Sigmoid colon (tissue), 7 donors: ENCODE data around the gene ARAP3. TPM values are rescaled to one million over a fixed set of nuclear protein-coding genes. Genes with fewer than 3 reads are reported as not detected.

Experiments
- DNase-seq: peaks from one replicate; pipeline ENCODE4 v3.0.0-alpha.2; 2019
- H3K27ac ChIP-seq, 4 donors: fragments of 200-600 bp; sonication (generic); one replicate each; pipeline ENCODE4 v1.5.1; 2016 to 2019; ENCODE audit warnings: mild to moderate bottlenecking in 1 of 4
- H3K27me3 ChIP-seq, 3 donors: fragments of 200-600 bp; sonication (generic); one replicate each; pipeline ENCODE4 v1.5.1; 2019; ENCODE audit warnings: mild to moderate bottlenecking in 1 of 3
- H3K36me3 ChIP-seq, 4 donors: fragments of 200-600 bp; sonication (generic); one replicate each; pipeline ENCODE4 v1.5.1; 2016 to 2019
- H3K4me1 ChIP-seq, 4 donors: fragments of 200-600 bp; sonication (generic); one replicate each; pipeline ENCODE4 v1.5.1; 2017 to 2019
- H3K4me3 ChIP-seq, 4 donors: fragments of 200-600 bp; sonication (generic); one replicate each; pipeline ENCODE4 v1.5.1; 2017 to 2019; ENCODE audit warnings: mild to moderate bottlenecking in 2 of 4, moderate library complexity in 1 of 4
- H3K9me3 ChIP-seq, 4 donors: fragments of 200-600 bp in 3 of 4; sonication (generic) in 3 of 4; one replicate each; pipeline versions ENCODE4 v1.5.1 to v1.6.1; 2013 to 2019
- CTCF ChIP-seq, 4 experiments: fragments of 450-650 bp in 3 of 4; fragments of 200-600 bp in 1 of 4; IDR thresholded peaks; one replicate each; pipeline ENCODE4 v1.5.1; 2016 to 2019; ENCODE audit warnings: antibody characterized with exemption in 4 of 4, mild to moderate bottlenecking in 3 of 4, moderate library complexity in 2 of 4
- EP300 ChIP-seq, 4 donors: sonication (generic); formaldehyde crosslinking; IDR thresholded peaks; one replicate each; pipeline ENCODE4 v1.6.1; 2017; ENCODE audit warnings: antibody characterized with exemption in 4 of 4
- POLR2A ChIP-seq, 2 donors: fragments of 450-650 bp; IDR thresholded peaks; one replicate each; pipeline ENCODE4 v1.6.1; 2016; ENCODE audit warnings: antibody characterized with exemption in 2 of 2, mild to moderate bottlenecking in 2 of 2, moderate library complexity in 2 of 2
- POLR2AphosphoS5 ChIP-seq, 4 donors: sonication (generic); formaldehyde crosslinking; IDR thresholded peaks; one replicate each; pipeline ENCODE4 v1.6.1; 2017; ENCODE audit warnings: antibody characterized with exemption in 4 of 4
- WGBS, 2 donors: extraction: QIAGEN DNeasy Blood & Tissue Kit; methylation state at CpG; one replicate each; pipeline ENCODE4 v1.1.7; 2013; 5-methylcytosine and 5-hydroxymethylcytosine counted together
- intact Hi-C: fragments of 100-400 bp; cut with DNase I; formaldehyde crosslinking; loops from one replicate; pipeline ENCODE4 v1.15.1; 2023
- polyA plus RNA-seq, 3 donors: library from polyadenylated mRNA; stranded (reverse); fragments of 200-250 nt; gene quantifications; one replicate each; pipeline ENCODE4 v1.2.3, GENCODE V29; 2013
- total RNA-seq, 4 donors: library from RNA; depleted of rRNA; stranded (reverse); fragments of >200 nt; gene quantifications; one replicate each; pipeline ENCODE4 v1.1.0, GENCODE V29; 2016
- donor health status: healthy with polysubstance abuse.
- donor health status: Bipolar disorder and iron deficiency.
- donor health status: healthy.

Gene ARAP3
- total and polyA plus RNA-seq, 7 donors, result 1.2 to 7.8 (median 3.4) TPM

GRCh38 chr5:141634720-141635119, 47.3 kb downstream of the ARAP3 start:
- Histone ChIP-seq H3K27me3 (peaks cover 0 to 17% (median 7%) of the 10 kb centered on the region in 3 donors), H3K9me3 (no peaks in the 10 kb centered on the region), H3K36me3 (peaks cover 0 to 4% (median 1%) of the 10 kb centered on the region in 4 donors), H3K4me3 (no peak overlapping the region), H3K4me1 (peaks cover 0 to 42% (median 30%) of the 10 kb centered on the region in 4 donors), H3K27ac (no peak overlapping the region)
- 91 to 93% methylated on average over 6 of the region's 6 CpGs for WGBS, 2 donors
- intact Hi-C loops, result no loop called here
- no peak for TF ChIP-seq POLR2AphosphoS5 (IDR thresholded peaks at IDR 0.05)
- no peak for TF ChIP-seq POLR2A (IDR thresholded peaks at IDR 0.05)
- TF ChIP-seq CTCF (IDR thresholded peaks at IDR 0.05), result no peak
- no peak for TF ChIP-seq EP300 (IDR thresholded peaks at IDR 0.05)
- no peak for DNase-seq

DNA sequence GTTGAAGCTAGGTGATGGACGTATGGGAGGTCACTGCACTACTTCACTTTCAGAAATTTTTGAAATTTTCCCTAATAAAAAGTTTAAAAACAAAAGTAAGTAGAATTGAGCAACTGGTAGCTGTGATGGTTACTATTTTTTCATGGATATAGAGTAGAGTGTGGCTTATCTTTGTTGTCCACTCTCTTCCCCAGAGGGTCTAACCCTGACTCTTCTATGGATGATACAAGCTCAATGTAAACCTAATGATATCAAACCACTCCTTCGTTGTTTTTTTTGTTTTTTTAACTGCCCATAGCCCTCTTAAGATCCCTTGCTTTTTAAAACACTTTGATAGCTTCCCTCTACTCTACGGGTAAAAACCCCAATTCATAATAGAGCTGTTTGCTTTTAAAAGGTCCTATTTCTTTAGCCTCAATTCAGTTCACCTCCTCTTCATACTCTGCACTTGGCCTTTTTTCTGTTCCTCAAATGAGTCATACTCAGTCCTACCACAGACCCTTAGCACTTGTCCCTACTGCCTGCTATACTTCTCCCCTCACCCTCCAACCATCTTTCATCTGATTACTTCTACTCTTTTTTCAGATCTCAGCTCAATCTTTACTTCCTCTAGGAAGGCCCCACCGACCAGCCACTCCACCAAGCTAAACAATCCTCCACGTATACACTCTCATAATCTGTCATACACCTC, 48.0 kb downstream of the ARAP3 start:
- H3K4me3 ChIP-seq, result no peak overlapping the region
- H3K4me1 ChIP-seq, result peaks cover 0 to 42% (median 30%) of the 10 kb centered on the region in 4 donors
- peaks cover under 1 to 11% (median 7%) of the 10 kb centered on the region in 4 donors for H3K36me3 ChIP-seq
- intact Hi-C loops, result no loop called here
- no peaks in the 10 kb centered on the region for H3K9me3 ChIP-seq
- WGBS, 2 donors, result 67 to 78% methylated on average over 5 of the region's 5 CpGs
- no peak overlapping the region for H3K27ac ChIP-seq
- peaks cover 0 to 16% (median 7%) of the 10 kb centered on the region in 3 donors for H3K27me3 ChIP-seq
- TF ChIP-seq POLR2A (IDR thresholded peaks at IDR 0.05) (no peak), POLR2AphosphoS5 (IDR thresholded peaks at IDR 0.05) (no peak), CTCF (IDR thresholded peaks at IDR 0.05) (no peak), EP300 (IDR thresholded peaks at IDR 0.05) (no peak)
- DNase-seq, result no peak

GRCh38 chr5:141632650-141633049, 49.4 kb downstream of the ARAP3 start:
- no peak for DNase-seq
- intact Hi-C loops, result no loop called here
- 89 to 93% methylated on average over 2 of the region's 2 CpGs for WGBS, 2 donors
- TF ChIP-seq POLR2AphosphoS5 (IDR thresholded peaks at IDR 0.05) (no peak), CTCF (IDR thresholded peaks at IDR 0.05) (no peak), EP300 (IDR thresholded peaks at IDR 0.05) (no peak), POLR2A (IDR thresholded peaks at IDR 0.05) (no peak)
- H3K4me3 ChIP-seq, result no peak overlapping the region
- peaks cover 0 to 2% (median 2%) of the 10 kb centered on the region in 3 donors for H3K27me3 ChIP-seq
- no peak overlapping the region for H3K27ac ChIP-seq
- peaks cover 4 to 23% (median 17%) of the 10 kb centered on the region in 4 donors for H3K36me3 ChIP-seq
- no peaks in the 10 kb centered on the region for H3K9me3 ChIP-seq
- peaks cover 0 to 36% (median 25%) of the 10 kb centered on the region in 4 donors for H3K4me1 ChIP-seq

- TF ChIP-seq CTCF (IDR thresholded peaks at IDR 0.05) (no peak), POLR2AphosphoS5 (IDR thresholded peaks at IDR 0.05) (no peak), EP300 (IDR thresholded peaks at IDR 0.05) (no peak), POLR2A (IDR thresholded peaks at IDR 0.05) (no peak)
- Histone ChIP-seq H3K4me3 (no peak overlapping the region), H3K27me3 (no peaks in the 10 kb centered on the region), H3K9me3 (no peaks in the 10 kb centered on the region), H3K27ac (no peak overlapping the region), H3K4me1 (peaks cover 0 to 26% (median 13%) of the 10 kb centered on the region in 4 donors), H3K36me3 (peaks cover 4 to 43% (median 27%) of the 10 kb centered on the region in 4 donors)
- intact Hi-C loops, result no loop called here
- WGBS, 2 donors, result 95 to 98% methylated on average over 5 of the region's 5 CpGs
- no peak for DNase-seq
Measured at GRCh38 chr5:141630570-141631140, 51.4 kb downstream of the ARAP3 start.
